Right lobe of liver (tissue), 6 donors: Measurements from ENCODE around the gene SNED1. TPM values are rescaled to one million over a fixed set of nuclear protein-coding genes. Genes with fewer than 3 reads are reported as not detected.

Experiments
- ATAC-seq, 4 donors: fragments of 200-7000 bp; cut with Tn5 transposase; one replicate each; pipeline ENCODE4 v1.9.1; 2020; ENCODE audit warnings: mild to moderate bottlenecking in 4 of 4, moderate library complexity in 4 of 4
- DNase-seq, 3 donors: peaks; one replicate each; pipeline ENCODE4 v3.0.0-alpha.2; 2020
- H3K27ac ChIP-seq, 3 donors: fragments of 200-600 bp; one replicate each; pipeline ENCODE4 v1.8.0; 2022
- H3K27me3 ChIP-seq, 2 donors: fragments of 200-600 bp; one replicate each; pipeline ENCODE4 v1.8.0; 2022
- H3K36me3 ChIP-seq, 4 donors: fragments of 200-600 bp; sonication (generic) in 1 of 4; one replicate each; pipeline versions ENCODE4 v1.5.1 to v1.8.0; 2017 to 2022; ENCODE audit warnings: control low read depth in 1 of 4
- H3K4me1 ChIP-seq, 4 donors: fragments of 200-600 bp; sonication (generic) in 1 of 4; one replicate each; pipeline versions ENCODE4 v1.5.1 to v1.8.0; 2017 to 2022; ENCODE audit warnings: control low read depth in 1 of 4
- H3K4me3 ChIP-seq, 3 donors: fragments of 200-600 bp; one replicate each; pipeline ENCODE4 v1.8.0; 2022
- H3K9me3 ChIP-seq, 4 donors: fragments of 200-600 bp; sonication (generic) in 1 of 4; one replicate each; pipeline versions ENCODE4 v1.5.1 to v1.8.0; 2017 to 2022; ENCODE audit warnings: control low read depth in 1 of 4
- CTCF ChIP-seq, 4 donors: fragments of 200-600 bp in 3 of 4; fragments of 450-650 bp in 1 of 4; IDR thresholded peaks; one replicate each; pipeline versions ENCODE4 v1.5.1 to v1.8.0; 2016 to 2022; ENCODE audit warnings: antibody characterized with exemption in 4 of 4, mild to moderate bottlenecking in 2 of 4
- POLR2A ChIP-seq: fragments of 450-650 bp; IDR thresholded peaks from one replicate; pipeline ENCODE4 v1.6.1; 2017; ENCODE audit warnings: antibody characterized with exemption, mild to moderate bottlenecking
- WGBS: methylation state at CpG from one replicate; pipeline ENCODE4 v1.1.6; 2018; ENCODE audit warnings: low coverage, low lambda C conversion rate; ENCODE audit not compliant: insufficient coverage; ENCODE audit errors: missing lambda C conversion rate; 5-methylcytosine and 5-hydroxymethylcytosine counted together
- intact Hi-C, 2 donors: fragments of 100-400 bp; cut with DNase I; formaldehyde crosslinking; loops; one replicate each; pipeline versions ENCODE4 v1.11.2 to v1.14.1; 2022
- total RNA-seq, 6 experiments: library from RNA; depleted of rRNA in 2 of 6; stranded (reverse); fragments of >200 nt in 2 of 6; fragmentation: NEBNext Ultra II Directional in 3 of 6; extraction: Animal tissue kit (Norgen Biotek cat#: 25700) in 3 of 6; gene quantifications; one replicate each; pipeline versions ENCODE4 v1.1.0 to v1.2.4, GENCODE V29; 2016 to 2023
- donor health status: DM: no; HTN: yes; CAD: no.
- donor health status: DM: no; HTN: no; CAD: no.
- donor health status: DM: no; HTN: no; CAD: no.
- donor health status: DM: no; HTN: yes; CAD: no.
- donor health status: DM: no; HTN: yes; CAD: no.

SNED1 gene
- total RNA-seq, 6 experiments from 2014 or later = 7.4 to 27.8 (median 13.2) TPM

GRCh38 chr2:240986787-240987411 is 11.5 kb upstream of the SNED1 start:
- peaks cover 3 to 41% (median 21%) of the 10 kb centered on the region in 4 donors for H3K4me1 ChIP-seq
- ATAC-seq = peak; percentile 55 to 68 (median 60)
- WGBS = 0% methylated on average over 6 of the region's 11 CpGs

GRCh38 chr2:240987588-240987987 is 10.8 kb upstream of the SNED1 start:
- H3K4me3 ChIP-seq = peak overlapping the region in 2 of 3 donors; percentile 43 to 56
- ATAC-seq (peak; percentile 14 to 75 (median 73)), DNase-seq (peak; percentile 59 to 97 (median 96))
- H3K27ac ChIP-seq = peak overlapping the region in 2 of 3 donors; percentile 55 to 86
- intact Hi-C loops = loop anchor here in 1 of 2 donors (10.0 kb wide), 1 partner anchor 133 kb away; no protein-coding TSS in a partner anchor
- no peaks in the 10 kb centered on the region for H3K36me3 ChIP-seq
- H3K4me1 ChIP-seq = peaks cover 3 to 41% (median 21%) of the 10 kb centered on the region in 4 donors
- TF ChIP-seq CTCF (IDR thresholded peaks at IDR 0.05) (no peak), POLR2A (no peak)
- WGBS = 11% methylated on average over 5 of the region's 6 CpGs
- no peaks in the 10 kb centered on the region for H3K9me3 ChIP-seq
- no peaks in the 10 kb centered on the region for H3K27me3 ChIP-seq

More at GRCh38 chr2:240986787-240987411, 11.5 kb upstream of the SNED1 start:
- no peaks in the 10 kb centered on the region for H3K9me3 ChIP-seq
- H3K27me3 ChIP-seq = no peaks in the 10 kb centered on the region
- H3K27ac ChIP-seq = peak overlapping the region in 2 of 3 donors; percentile 55 to 86
- intact Hi-C loops = loop anchor here in 1 of 2 donors (10.0 kb wide), 1 partner anchor 132 kb away; no protein-coding TSS in a partner anchor
- H3K4me3 ChIP-seq = peak overlapping the region in 2 of 3 donors; percentile 43 to 56
- TF ChIP-seq POLR2A = no peak
- no peak for TF ChIP-seq CTCF (IDR thresholded peaks at IDR 0.05)
- H3K36me3 ChIP-seq = no peaks in the 10 kb centered on the region
- DNase-seq = peak; percentile 69 to 86 (median 86)

- H3K4me1 ChIP-seq = peaks cover 3 to 40% (median 21%) of the 10 kb centered on the region in 4 donors
- H3K9me3 ChIP-seq = no peaks in the 10 kb centered on the region
- no peak for TF ChIP-seq POLR2A
- no peak for TF ChIP-seq CTCF (IDR thresholded peaks at IDR 0.05)
- 100% methylated on average over 2 of the region's 3 CpGs for WGBS
- H3K27me3 ChIP-seq = no peaks in the 10 kb centered on the region
- ATAC-seq (no peak), DNase-seq (peak; percentile 14 to 55 (median 49))
- no peaks in the 10 kb centered on the region for H3K36me3 ChIP-seq
- H3K27ac ChIP-seq = peak overlapping the region in 2 of 3 donors; percentile 55 to 86
- H3K4me3 ChIP-seq = no peak overlapping the region
- intact Hi-C loops = loop anchor here in 1 of 2 donors (10.0 kb wide), 1 partner anchor 133 kb away; no protein-coding TSS in a partner anchor
Measured at GRCh38 chr2:240988146-240988545, 10.3 kb upstream of the SNED1 start.

GRCh38 chr2:240988571-240989271 is 9.7 kb upstream of the SNED1 start:
- H3K4me3 ChIP-seq = no peak overlapping the region
- no peak for ATAC-seq
- TF ChIP-seq POLR2A (no peak), CTCF (IDR thresholded peaks at IDR 0.05) (no peak)
- peak; percentile 19 to 49 (median 41) for DNase-seq
- no peaks in the 10 kb centered on the region for H3K27me3 ChIP-seq
- H3K9me3 ChIP-seq = no peaks in the 10 kb centered on the region
- no peaks in the 10 kb centered on the region for H3K36me3 ChIP-seq
- H3K27ac ChIP-seq = peak overlapping the region in 1 of 3 donors; percentile 86
- 92% methylated on average over 2 of the region's 6 CpGs for WGBS
- H3K4me1 ChIP-seq = peaks cover 3 to 34% (median 21%) of the 10 kb centered on the region in 4 donors
- intact Hi-C loops = loop anchor here in 1 of 2 donors (10.0 kb wide), 1 partner anchor 134 kb away; no protein-coding TSS in a partner anchor
